Hepatocyte (in vitro differentiated cells): ENCODE data around the gene RFTN1. TPM values are rescaled to one million over a fixed set of nuclear protein-coding genes. Genes with fewer than 3 reads are reported as not detected.

Source experiments
- DNase-seq: peaks from one replicate; pipeline ENCODE4 v3.0.0-alpha.2; 2016; ENCODE audit warnings: low spot score
- H2AFZ ChIP-seq: fragments of 200-600 bp; sonication (generic); 2 replicates; pipeline ENCODE4 v1.6.0; 2016; ENCODE audit warnings: antibody characterized with exemption, mild to moderate bottlenecking
- H3K27ac ChIP-seq: fragments of 200-600 bp; sonication (generic); 2 replicates; pipeline ENCODE4 v1.5.1; 2016; ENCODE audit warnings: mild to moderate bottlenecking
- H3K27me3 ChIP-seq: fragments of 200-600 bp; sonication (generic); 2 replicates; pipeline ENCODE4 v1.6.1; 2016
- H3K36me3 ChIP-seq: fragments of 200-600 bp; sonication (generic); replicated peaks from 2 replicates; pipeline ENCODE4 v1.5.1; 2016; ENCODE audit warnings: low read depth; ENCODE audit not compliant: insufficient read depth
- H3K4me1 ChIP-seq: fragments of 200-600 bp; sonication (generic); 2 replicates; pipeline ENCODE4 v1.5.1; 2016; ENCODE audit warnings: mild to moderate bottlenecking, moderate library complexity; ENCODE audit not compliant: insufficient read depth
- H3K4me2 ChIP-seq: fragments of 200-600 bp; sonication (generic); 2 replicates; pipeline ENCODE4 v1.6.0; 2016
- H3K4me3 ChIP-seq: fragments of 200-600 bp; sonication (generic); 2 replicates; pipeline ENCODE4 v1.5.1; 2016; ENCODE audit warnings: mild to moderate bottlenecking
- H3K79me2 ChIP-seq: fragments of 200-600 bp; sonication (generic); 2 replicates; pipeline ENCODE4 v1.6.0; 2017; ENCODE audit warnings: mild to moderate bottlenecking
- H3K9me2 ChIP-seq: fragments of 200-600 bp; sonication (generic); replicated peaks from 2 replicates; pipeline ENCODE4 v1.6.0; 2017; ENCODE audit warnings: mild to moderate bottlenecking; ENCODE audit not compliant: insufficient read depth
- H3K9me3 ChIP-seq: fragments of 200-600 bp; sonication (generic); 2 replicates; pipeline ENCODE4 v1.5.1; 2016; ENCODE audit warnings: low read depth, mild to moderate bottlenecking
- H4K20me1 ChIP-seq: fragments of 200-600 bp; sonication (generic); 2 replicates; pipeline ENCODE4 v1.6.0; 2016; ENCODE audit warnings: mild to moderate bottlenecking; ENCODE audit not compliant: insufficient read depth, poor library complexity, severe bottlenecking
- CTCF ChIP-seq: fragments of 200-600 bp; sonication (generic); IDR thresholded peaks from 2 replicates; pipeline ENCODE4 v1.5.1; 2016; ENCODE audit warnings: antibody characterized with exemption, mild to moderate bottlenecking; ENCODE audit not compliant: poor library complexity
- EZH2 ChIP-seq: fragments of 200-600 bp; sonication (generic); IDR thresholded peaks from 2 replicates; pipeline ENCODE4 v1.6.1; 2016; ENCODE audit warnings: antibody characterized with exemption, mild to moderate bottlenecking, borderline replicate concordance
- EZH2phosphoT487 ChIP-seq: fragments of 200-600 bp; sonication (generic); IDR thresholded peaks from one replicate; pipeline ENCODE4 v1.6.1; 2018; ENCODE audit warnings: antibody characterized with exemption, mild to moderate bottlenecking, low read depth, moderate library complexity; ENCODE audit not compliant: unreplicated experiment, severe bottlenecking
- WGBS: methylation state at CpG from one replicate; pipeline ENCODE4 v1.1.6; 2016; ENCODE audit warnings: low lambda C conversion rate; ENCODE audit errors: missing lambda C conversion rate; 5-methylcytosine and 5-hydroxymethylcytosine counted together
- polyA plus RNA-seq: library from polyadenylated mRNA; unstranded; fragments of >200 nt; fragmentation: Nextera tagmentation; extraction: Ambion mirVana; gene quantifications from 2 replicates; pipeline ENCODE4 v1.2.1, GENCODE V29; 2016
- total RNA-seq: library from RNA; depleted of rRNA; stranded (reverse); fragments of >200 nt; gene quantifications from 2 replicates; pipeline ENCODE4 v1.2.3, GENCODE V29; 2014

Gene RFTN1
- total and polyA plus RNA-seq, 2 experiments from 2014 or later: 10.0 to 14.9 TPM

- no peak for TF ChIP-seq EZH2
- TF ChIP-seq CTCF: no peak
- TF ChIP-seq EZH2phosphoT487: no peak
- H3K9me3 ChIP-seq: no peaks in the 10 kb centered on the region
- no peak overlapping the region for H3K4me3 ChIP-seq
- no peaks in the 10 kb centered on the region for H4K20me1 ChIP-seq
- DNase-seq: no peak
- no peaks in the 10 kb centered on the region for H3K79me2 ChIP-seq
- no peaks in the 10 kb centered on the region for H3K27me3 ChIP-seq
- H3K4me1 ChIP-seq: peaks cover 7% of the 10 kb centered on the region
- no peak overlapping the region for H3K27ac ChIP-seq
- no peak overlapping the region for H3K4me2 ChIP-seq
- H2AFZ ChIP-seq: no peak overlapping the region
- no peaks in the 10 kb centered on the region for H3K36me3 ChIP-seq
- no peaks in the 10 kb centered on the region for H3K9me2 ChIP-seq
- WGBS: 92% methylated on average over 6 of the region's 6 CpGs
These were observed 214.6 kb downstream of the RFTN1 start for GRCh38 chr3:16298891-16299290.

GRCh38 chr3:16297997-16298885, 215.3 kb downstream of the RFTN1 start:
- no peak for DNase-seq
- 83% methylated on average over 9 of the region's 9 CpGs for WGBS
- Histone ChIP-seq H3K9me3 (no peaks in the 10 kb centered on the region), H3K27ac (no peak overlapping the region), H4K20me1 (no peaks in the 10 kb centered on the region), H2AFZ (no peak overlapping the region), H3K4me1 (peaks cover under 1% of the 10 kb centered on the region), H3K79me2 (no peaks in the 10 kb centered on the region), H3K27me3 (no peaks in the 10 kb centered on the region), H3K4me2 (no peak overlapping the region), H3K36me3 (no peaks in the 10 kb centered on the region), H3K9me2 (no peaks in the 10 kb centered on the region), H3K4me3 (no peak overlapping the region)
- no peak for TF ChIP-seq CTCF
- no peak for TF ChIP-seq EZH2

GRCh38 chr3:16295298-16295890, 218.1 kb downstream of the RFTN1 start:
- H3K9me2 ChIP-seq: no peaks in the 10 kb centered on the region
- H3K27me3 ChIP-seq: no peaks in the 10 kb centered on the region
- H3K9me3 ChIP-seq: no peaks in the 10 kb centered on the region
- no peak for TF ChIP-seq EZH2phosphoT487
- no peak for TF ChIP-seq CTCF
- TF ChIP-seq EZH2: no peak
- no peak overlapping the region for H3K4me3 ChIP-seq
- DNase-seq: no peak
- no peaks in the 10 kb centered on the region for H3K79me2 ChIP-seq
- H4K20me1 ChIP-seq: no peaks in the 10 kb centered on the region
- no peak overlapping the region for H3K27ac ChIP-seq
- H2AFZ ChIP-seq: no peak overlapping the region
- no peak overlapping the region for H3K4me2 ChIP-seq
- WGBS: 92% methylated on average over 3 of the region's 3 CpGs
- H3K36me3 ChIP-seq: no peaks in the 10 kb centered on the region
- H3K4me1 ChIP-seq: no peaks in the 10 kb centered on the region
